Glomerular endothelial cell (primary cell): Measurements from ENCODE around the gene C12orf60. TPM values are rescaled to one million over a fixed set of nuclear protein-coding genes. Genes with fewer than 3 reads are reported as not detected.
"Not testable (repeated sequence)": the region's sequence is repeated elsewhere in the genome, so short reads cannot be mapped to it uniquely, and the experiment has no call there.

ENCODE experiments used
- DNase-seq: peaks from one replicate; pipeline ENCODE4 v3.0.0-alpha.2; 2011; ENCODE audit warnings: low read depth, low spot score; ENCODE audit errors: extremely low read depth
- total RNA-seq: library from RNA; depleted of rRNA; stranded (reverse); fragments of >200 nt; gene quantifications from 2 replicates; pipeline ENCODE4 v1.2.3, GENCODE V29; 2015

Gene C12orf60, protein sequence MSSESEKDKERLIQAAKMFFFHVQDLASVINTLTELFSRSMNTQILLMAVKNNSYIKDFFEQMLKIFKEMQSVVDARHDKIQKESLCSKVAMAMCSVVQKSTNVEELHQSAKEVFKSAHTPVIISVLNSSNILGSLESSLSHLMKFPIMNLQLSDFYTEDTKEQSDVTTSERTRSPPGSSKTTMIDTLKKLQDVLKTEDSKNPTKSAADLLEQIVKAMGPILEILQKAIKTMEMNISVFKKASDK
- total RNA-seq, result 0.24 and 2.1 TPM in 2 replicates

DNA sequence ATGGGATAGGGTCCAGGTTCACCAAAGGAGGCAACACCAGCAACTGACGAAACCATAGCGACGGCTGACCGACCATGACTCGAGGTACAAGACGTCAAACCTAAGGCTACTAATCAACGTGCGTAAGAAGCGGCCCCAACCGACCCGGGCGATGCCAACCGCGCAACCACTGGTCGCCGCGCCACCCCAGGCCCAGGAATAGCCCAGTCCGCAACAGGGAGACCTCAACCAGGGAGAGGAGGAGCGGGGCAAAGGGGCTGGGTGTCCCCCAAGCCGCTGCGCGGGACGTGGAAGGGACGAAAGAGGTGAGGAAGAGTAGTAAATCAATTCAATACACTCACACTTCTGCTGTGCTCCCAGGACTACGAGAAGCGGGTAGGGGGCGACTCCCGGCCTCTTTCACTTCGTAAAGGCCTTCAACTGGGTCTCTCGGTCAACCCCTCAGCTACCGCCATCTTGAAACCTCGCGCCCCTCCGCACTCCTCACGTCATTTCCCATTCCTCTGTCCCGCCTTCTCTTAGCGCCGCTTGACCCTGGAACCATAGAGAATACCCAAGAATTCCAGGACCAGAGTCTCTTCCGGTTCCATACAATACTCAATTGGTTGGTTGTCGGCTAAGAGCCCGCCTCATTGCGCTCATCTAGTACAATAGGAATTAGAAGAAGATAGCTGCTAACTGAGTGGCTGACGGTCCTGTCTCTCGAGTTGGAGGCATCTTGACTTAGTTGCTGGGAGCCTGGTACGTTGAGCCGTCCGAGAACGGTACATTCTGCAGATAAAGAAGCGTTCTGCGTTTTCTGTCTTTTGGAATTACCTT is at the start of gene C12orf60, which contains the start of gene WBP11:
Gene C12orf60, plus strand, starts transcription at position 660 of the 819 bp plus-strand sequence. CDS start 19,266 bp downstream, outside the sequence.
Gene WBP11, minus strand, starts transcription at position 468 of the 819 bp plus-strand sequence. CDS start 2,095 bp downstream, outside the sequence.
- peak; percentile 96 for DNase-seq

DNA sequence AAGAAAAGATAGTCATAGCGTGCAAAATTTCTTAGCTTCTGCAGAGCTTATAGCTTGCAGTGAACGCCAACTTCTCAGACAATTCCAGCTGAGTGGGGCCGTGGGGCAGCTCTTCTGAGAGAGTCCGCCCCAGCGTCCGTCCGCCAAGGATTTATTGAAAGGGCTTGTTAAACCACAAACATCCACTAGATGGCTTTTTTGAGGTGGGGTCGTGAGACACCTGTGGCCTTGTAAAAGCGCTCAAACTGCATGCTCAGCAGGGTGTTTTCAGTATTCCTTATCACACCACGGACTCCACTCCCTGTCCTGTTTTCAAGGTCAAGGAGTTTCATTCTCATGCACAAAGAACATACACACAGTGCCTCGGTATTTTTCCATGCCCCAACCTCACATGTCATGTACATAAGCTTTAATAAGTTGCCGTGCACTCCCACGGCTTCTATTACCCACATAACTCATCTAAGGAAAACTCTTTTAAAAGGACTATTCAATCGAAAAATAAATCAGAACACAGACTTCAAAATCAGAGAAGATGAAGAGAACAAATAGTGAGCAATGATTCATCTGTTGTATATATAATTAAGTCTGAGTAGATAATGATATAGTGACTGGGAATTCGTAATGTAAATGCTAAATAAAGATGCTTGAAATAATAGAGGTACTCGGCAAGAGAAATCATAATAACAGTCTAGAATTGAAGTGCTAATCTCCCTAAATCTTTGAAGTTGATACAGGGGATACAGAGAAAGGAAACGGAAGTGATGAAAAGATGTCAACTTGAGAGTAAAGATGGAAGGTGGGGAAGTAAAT is 46.9 kb upstream of the C12orf60 start:
- DNase-seq, result no peak

DNA sequence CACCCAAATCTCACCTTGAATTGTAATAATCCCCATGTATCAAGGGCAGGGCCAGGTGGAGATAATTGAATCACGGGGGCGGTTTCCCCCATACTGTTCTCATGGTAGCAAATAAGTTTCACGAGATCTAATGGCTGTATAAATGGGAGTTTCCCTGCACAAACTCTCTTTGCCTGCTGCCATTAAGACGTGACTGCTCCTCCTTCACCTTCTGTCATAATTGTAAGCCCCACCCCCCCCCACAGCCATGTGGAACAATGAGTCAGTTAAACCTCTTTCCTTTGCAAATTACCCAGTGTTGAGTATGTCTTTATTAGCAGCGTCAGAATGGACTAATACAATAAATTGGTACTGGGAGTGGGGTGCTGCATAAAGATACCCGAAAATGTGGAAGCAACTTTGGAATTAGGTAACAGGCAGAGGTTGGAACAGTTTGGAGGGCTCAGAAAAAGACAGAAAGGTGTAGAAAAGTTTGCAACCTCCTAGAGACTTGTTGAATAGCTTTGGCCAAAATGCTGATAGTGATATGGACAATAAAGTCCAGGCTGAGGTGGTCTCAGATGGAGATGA is 43.7 kb upstream of the C12orf60 start:
- DNase-seq, result not testable (repeated sequence)

DNA sequence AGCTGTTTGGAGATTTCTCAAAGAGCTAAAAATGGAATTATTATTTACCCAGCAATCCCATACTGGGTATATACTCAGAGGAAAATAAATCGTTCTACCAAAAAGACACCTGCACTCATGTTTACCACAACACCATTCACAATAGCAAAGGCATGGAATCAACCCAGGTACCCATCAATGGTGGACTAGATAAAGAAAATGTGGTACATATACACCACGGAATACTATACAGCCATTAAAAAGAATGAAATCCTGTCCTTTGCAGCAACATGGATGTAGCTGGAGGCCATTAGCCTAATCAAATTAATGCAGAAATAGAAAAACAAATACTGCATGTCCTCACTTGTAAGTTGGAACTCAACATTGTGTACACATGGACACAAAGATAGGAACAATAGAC is 38.1 kb upstream of the C12orf60 start:
- DNase-seq, result no peak

DNA sequence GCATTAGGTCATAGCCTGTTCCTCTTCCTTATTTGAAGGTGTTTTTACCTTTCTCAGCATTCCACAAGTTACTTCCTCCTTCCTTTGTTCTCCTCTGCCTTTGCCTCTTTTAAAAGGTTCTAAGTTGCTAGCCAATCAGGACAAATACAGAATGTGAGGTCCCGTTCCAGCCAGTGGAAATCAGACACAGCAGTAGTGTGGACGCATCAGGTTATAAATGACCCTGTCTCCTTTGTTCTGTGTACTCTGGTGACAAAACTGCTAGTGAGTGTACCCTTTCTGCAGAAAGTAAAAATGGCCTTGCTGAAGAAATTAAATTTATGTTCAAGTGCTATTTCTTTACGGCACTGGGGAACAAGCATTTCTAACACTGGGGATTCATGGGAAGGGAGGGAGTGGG is 37.5 kb upstream of the C12orf60 start:
- DNase-seq, result not testable (repeated sequence)

DNA sequence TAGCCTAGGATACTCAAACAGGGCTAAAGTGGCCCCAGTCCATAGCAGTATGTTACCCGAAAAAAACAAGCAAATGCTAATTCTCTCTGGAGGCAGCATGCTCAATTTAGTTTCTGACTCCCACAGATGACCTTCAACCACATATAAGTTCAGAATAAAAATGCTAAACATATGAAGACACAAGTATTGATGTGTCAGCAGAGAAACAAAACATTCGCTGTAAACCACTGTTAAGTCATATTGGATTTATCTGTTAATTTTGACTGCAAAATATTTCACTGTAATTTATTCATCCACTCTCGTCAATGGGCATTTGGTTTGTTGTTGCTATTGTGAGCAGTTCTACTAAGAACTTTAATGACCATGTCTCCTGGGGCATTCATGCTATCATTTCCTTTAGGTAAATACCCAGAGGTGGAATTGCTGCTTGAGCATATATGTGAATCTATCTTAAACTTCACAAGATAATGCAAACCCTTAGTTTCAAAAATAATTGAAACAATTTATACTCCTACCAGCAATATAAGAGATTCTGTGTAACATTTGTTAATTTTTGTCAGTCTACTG is 36.7 kb upstream of the C12orf60 start:
- no peak for DNase-seq

DNA sequence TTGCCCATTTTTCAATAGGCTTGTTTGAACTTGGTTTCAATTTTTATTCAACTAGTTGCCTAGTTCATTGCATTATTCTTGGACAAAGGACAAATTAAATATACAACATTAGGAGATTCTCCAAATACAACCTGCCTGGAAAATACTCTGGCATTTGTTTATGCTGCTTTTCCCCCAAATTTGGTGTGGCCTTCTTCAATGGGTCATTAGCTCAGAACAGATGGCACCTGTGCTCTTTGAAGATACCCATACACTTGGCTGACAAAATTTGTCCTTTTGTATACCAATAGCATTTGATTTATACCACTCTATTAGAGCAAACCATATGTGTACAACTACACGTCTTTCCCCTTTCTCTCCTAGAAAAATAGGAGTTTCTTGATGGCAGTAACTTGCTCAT is 35.9 kb upstream of the C12orf60 start:
- DNase-seq, result no peak

DNA sequence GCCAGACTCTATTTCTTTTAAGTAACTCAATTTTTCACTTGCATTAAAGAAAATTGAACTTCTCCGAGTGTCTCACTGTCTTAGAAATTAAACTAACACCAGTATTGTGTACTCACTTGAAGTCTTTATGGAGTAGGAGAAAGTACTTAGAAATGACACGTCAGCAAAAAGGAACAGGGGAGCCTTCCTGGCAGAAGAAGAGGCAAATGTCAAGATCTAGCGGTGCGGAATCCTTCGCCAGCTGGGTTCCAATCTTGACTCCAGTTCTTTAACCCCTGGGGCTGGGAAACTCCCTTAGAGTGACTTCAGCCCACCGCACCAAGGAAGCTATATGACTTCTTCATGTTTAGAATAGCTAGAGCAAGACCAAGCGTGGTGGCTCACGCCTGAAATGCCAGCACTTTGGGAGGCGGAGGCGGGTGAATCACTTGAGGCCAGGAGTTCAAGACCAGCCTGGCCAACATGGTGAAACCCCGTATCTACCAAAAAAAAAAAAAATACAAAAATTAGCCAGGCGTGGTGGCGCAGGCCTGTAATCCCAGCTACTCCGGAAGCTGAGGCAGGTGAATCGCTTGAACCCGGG is 34.6 kb upstream of the C12orf60 start:
- no peak for DNase-seq

DNA sequence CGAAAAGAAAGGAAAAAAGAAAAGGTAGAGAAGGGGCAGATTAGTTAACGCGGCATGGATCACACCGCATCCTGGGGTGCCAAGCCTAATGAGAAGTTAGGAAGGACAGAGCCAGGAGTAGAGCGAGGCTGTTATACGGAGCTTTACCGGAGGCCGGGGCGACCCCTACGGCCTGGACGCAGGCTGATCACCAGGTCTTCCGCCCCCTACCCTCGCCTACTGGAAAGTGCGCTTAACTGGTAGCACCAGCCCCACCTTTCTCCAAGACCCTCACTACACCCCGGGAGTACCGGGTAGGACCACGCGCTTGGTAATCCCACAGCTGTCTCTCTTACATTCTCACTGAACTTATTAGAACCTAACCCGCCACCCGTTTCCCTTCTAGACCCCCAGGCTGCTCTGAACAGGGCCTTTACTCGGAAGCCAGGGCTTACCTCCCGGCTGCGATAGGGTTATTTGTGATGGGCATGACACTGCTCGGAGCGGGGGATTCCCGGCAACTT is 34.0 kb upstream of the C12orf60 start:
- DNase-seq, result no peak

DNA sequence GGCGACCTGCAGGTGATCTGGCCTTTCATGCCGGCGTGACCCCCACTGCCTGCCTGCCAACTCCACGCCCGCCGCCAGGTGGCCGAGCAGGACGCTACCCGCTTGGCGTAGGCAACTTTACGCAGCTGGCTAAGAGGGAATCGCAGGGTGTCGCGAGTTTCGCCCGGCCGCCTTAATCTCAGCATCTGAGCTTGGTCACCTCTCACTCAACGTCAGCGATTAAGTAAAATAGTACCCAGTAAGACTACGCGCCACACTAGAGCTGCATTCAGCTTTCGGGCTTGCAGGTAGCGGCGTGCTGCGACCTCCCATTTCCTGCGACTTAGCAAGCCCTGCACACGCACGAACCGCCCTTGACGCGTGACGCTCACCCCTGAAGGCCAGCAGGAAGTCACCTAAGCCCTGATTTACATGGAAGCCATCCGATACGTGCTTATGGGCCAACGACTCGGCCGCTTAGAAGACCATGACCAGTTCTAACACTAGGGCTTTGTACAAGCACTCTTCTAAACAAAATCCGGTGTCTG is 33.4 kb upstream of the C12orf60 start:
- no peak for DNase-seq

DNA sequence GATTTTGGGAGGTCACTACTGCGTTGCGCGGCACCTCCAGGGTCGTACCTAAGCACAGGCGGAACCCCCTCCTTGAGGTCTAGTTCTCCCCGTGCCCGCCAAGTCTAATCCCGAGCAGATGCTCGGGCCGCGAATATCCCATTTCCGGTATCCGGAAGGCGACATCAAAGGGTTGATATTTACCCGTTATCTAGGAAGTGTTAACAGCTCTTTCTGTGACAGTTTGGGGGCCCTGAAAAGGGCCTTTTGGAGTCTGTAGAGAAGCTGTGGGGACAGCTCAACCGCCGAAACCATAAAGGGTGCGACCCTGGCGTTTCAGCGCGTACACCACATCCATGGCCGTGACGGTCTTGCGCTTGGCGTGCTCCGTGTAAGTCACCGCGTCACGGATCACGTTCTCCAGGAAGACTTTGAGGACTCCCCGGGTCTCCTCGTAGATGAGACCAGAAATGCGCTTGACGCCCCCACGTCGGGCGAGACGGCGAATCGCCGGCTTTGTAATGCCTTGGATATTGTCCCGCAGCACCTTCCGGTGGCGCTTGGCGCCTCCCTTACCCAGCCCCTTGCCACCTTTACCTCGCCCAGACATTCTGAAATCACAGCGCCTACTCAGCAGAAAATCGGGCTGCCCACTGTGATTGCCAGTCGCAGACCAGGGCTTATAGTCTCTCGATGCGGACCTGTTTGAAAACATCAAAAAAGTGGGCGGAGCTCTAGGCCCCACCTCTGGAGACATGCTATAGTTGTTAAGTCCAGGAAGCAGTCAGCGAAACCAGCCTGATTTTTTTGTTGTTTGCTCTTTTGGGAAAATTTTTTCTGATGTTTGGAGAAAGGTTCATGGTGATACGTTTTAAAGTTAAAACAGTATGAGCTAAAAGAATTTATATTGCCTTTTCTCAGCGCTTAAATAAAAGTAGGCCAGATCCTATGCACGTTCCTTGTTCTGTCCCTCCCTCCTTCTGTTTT is 32.7 kb upstream of the C12orf60 start:
- peak; percentile 94 for DNase-seq

DNA sequence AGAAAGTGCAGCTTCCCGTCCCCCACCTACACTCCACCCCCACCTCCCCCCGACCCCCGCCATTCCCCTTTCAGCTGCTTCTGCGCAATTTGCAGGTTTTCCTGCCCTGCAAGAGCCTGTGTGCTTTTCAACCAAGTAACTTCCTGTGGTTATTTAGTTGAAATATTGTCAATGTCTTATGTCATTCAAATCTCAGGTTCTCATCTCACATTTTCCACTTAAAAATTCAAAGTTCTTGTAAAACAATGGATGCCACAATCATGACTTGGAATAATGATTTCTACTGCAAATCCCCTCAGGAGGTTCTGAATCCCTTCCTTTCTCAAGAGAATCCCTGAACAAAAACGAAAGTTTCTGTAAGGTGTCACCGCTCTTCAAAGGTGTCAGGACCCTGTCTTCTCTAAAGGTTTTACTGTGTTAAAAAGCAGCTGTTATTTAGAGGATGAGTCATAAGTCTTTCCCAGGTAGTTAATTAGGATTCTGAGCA is 31.8 kb upstream of the C12orf60 start:
- no peak for DNase-seq

DNA sequence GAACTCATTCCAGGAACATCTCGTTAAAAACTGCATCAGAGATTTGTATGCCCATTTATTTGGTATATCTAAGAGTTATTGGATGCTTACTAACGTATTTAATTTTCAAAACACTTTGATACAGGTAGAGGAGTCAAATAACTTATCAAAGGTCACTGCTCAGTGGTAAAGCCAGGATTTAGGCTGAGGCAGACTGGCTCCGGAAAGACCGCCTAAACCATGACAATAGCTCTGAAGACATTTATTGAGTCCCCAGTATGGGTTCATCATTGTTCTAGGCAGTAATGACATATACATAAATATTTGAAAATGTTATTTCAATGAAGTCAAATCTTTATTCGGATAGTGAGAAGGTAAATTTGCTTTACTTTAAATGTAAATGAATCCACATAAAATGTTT is 30.5 kb upstream of the C12orf60 start:
- no peak for DNase-seq

DNA sequence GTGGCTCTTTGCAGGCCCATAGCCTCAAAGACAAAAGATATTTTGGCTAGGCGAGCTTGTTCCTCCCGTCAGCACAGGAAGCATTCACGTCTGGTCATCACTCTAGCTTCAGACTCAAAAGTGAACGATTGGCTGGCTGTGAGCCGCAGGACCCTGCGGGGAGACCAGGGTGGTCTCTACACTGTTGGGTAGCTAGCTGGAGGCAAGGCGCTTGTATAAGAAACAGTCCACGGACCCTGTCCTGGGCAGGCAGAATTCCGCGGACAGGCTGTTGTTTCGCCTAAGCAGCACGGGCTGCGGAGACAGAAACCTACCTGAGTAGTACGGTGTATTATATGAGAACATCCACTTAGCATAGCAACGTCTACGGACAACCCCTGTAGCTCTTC is 29.8 kb upstream of the C12orf60 start:
- no peak for DNase-seq

DNA sequence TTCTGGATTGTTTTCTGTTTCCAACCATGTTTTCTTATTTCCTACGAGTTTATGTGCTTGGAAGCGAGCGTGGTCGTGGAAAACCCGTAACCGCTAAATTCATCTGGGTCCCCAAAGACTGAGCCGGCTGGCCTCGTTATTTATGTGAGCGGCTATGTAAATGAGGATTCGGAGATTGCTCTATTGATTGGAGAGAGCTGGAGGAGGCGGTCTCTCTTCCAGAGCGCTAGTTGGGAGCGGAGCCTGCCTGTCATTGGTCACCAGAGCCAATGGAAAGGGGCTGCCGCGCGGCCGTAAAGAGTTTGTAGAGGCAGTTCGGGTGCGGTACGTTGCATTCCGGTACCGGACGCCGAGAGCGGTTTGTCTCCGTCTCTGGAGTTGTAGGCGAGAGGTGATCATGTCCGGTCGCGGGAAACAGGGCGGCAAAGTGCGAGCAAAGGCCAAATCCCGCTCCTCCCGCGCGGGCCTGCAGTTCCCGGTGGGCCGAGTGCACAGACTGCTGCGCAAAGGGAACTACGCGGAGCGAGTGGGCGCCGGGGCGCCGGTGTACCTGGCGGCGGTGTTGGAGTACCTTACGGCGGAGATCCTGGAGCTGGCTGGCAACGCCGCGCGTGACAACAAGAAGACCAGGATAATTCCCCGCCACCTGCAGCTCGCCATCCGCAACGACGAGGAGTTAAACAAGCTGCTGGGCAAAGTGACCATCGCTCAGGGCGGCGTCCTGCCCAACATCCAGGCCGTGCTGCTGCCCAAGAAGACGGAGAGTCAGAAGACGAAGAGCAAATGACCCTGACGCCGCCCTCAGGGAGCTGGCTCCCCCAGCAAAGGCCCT is 29.2 kb upstream of the C12orf60 start:
- peak; percentile 73 for DNase-seq

DNA sequence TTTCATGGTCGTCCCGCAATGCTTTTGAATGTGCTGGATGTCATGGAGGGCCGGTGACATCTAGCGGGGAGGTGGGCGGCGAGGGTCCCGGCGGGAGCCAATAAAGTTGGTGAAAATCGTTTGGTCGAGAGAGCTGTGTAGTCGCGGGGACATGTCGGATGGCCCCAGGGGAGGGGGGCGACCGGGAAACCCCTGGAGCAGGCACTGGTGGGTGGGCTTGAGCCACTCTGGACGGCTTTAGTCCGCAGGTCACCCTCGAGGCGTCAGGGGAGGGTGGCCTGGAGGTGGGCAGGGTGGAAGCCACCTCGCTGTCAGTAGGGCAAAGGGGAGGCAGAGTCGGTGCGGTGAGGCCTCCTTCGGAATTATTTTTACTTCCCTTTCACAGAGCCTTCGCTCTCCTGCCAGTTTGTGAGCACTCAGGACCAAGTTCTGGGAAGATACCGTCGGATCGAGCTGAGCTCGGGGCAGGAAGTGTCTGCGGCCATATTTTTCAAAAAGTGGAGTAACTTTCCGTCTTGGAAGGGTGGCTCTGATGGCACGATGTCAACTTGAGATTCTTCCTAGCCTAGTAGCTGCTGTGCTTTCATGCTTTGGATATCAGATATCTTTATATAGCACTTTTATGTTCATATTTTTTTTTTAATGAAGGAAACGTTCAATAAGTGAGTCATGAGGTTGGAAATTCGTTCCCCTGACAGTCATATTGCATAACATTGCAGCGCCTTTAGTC is 28.4 kb upstream of the C12orf60 start:
- no peak for DNase-seq

DNA sequence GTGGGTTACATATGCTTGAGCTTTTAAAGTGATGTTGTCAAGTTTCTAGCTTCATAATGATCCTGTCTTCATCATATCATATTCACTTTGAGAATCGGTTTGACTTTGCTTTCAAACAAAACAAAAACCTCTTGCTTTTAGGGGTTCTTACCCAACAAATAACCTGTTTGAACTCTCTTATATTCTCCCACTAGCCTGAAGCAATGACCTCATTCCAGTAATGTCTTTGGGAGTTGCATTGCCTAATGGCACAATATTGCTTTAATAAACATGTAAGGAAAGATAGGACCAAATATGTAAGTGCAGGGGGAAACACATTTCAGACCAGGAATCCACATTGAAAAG is 27.9 kb upstream of the C12orf60 start:
- no peak for DNase-seq
